Measurements from ENCODE around the gene UBE2O. TPM values are rescaled to one million over a fixed set of nuclear protein-coding genes. Genes with fewer than 3 reads are reported as not detected.
A peak's percentile ranks its signal among the peaks of the same experiment; 100 is the strongest.

Gene UBE2O
- total RNA-seq, 2 donors from 2014 or later: 45.4 to 46.5 TPM

DNA sequence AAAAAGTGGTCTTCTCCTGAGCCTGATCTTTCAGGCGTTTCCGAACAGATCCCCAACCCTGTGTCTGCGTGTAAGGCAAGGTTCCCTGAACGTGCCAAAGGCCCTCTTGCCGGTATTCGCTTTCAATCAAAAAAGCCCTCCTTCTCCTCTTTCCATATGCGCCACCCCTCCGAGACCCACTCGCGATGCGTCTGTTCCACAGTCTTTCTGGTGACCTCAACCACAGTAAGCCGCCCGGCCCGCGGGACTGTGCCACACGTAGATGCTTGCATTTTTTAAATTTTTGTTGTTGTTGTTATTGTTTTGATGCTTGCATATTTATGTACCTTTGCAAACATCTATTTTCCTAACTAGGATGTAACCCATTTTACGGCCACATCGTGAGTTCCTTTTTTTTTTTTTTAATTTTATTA is 98.6 kb downstream of the UBE2O start:
- Mint-ChIP-seq H3K36me3 (ENCODE audit: low read depth) (peaks cover 7% of the 10 kb centered on the region), H3K27me3 (ENCODE audit: insufficient read depth) (peaks cover 2% of the 10 kb centered on the region), H3K4me1 (peaks cover 19% of the 10 kb centered on the region), H3K4me3 (peak overlapping the region; percentile 90), H3K27ac (peak overlapping the region; percentile 100), H3K9me3 (no peaks in the 10 kb centered on the region)
- H3K27ac ChIP-seq (ENCODE audit: low read depth, low read length): peak overlapping the region; percentile 85
- peaks cover 3% of the 10 kb centered on the region for H3K36me3 ChIP-seq (ENCODE audit: control insufficient read depth, insufficient read depth, low read length)
- no peaks in the 10 kb centered on the region for H3K4me1 ChIP-seq (ENCODE audit: control insufficient read depth, insufficient read depth, low read length)
- TF ChIP-seq, protein P1, sequence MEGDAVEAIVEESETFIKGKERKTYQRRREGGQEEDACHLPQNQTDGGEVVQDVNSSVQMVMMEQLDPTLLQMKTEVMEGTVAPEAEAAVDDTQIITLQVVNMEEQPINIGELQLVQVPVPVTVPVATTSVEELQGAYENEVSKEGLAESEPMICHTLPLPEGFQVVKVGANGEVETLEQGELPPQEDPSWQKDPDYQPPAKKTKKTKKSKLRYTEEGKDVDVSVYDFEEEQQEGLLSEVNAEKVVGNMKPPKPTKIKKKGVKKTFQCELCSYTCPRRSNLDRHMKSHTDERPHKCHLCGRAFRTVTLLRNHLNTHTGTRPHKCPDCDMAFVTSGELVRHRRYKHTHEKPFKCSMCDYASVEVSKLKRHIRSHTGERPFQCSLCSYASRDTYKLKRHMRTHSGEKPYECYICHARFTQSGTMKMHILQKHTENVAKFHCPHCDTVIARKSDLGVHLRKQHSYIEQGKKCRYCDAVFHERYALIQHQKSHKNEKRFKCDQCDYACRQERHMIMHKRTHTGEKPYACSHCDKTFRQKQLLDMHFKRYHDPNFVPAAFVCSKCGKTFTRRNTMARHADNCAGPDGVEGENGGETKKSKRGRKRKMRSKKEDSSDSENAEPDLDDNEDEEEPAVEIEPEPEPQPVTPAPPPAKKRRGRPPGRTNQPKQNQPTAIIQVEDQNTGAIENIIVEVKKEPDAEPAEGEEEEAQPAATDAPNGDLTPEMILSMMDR (conservative IDR thresholded peaks at IDR 0.05): no peak
- WGBS, 2 experiments (ENCODE audit: insufficient coverage in 1 of 2, insufficient read length in 1 of 2): 0 to 13% methylated on average over 6 to 16 of the region's 18 CpGs
- peak overlapping the region; percentile 90 for H3K9ac ChIP-seq (ENCODE audit: extremely low read depth, low read length, poor library complexity, severe bottlenecking)
- H3K4me3 ChIP-seq (ENCODE audit: low read length): peak overlapping the region; percentile 87
- H3K9me3 ChIP-seq (ENCODE audit: control insufficient read depth, low read length): no peaks in the 10 kb centered on the region
- no peaks in the 10 kb centered on the region for H3K27me3 ChIP-seq (ENCODE audit: control insufficient read depth, insufficient read depth, low read length, poor library complexity, severe bottlenecking)
- no peak for DNase-seq

DNA sequence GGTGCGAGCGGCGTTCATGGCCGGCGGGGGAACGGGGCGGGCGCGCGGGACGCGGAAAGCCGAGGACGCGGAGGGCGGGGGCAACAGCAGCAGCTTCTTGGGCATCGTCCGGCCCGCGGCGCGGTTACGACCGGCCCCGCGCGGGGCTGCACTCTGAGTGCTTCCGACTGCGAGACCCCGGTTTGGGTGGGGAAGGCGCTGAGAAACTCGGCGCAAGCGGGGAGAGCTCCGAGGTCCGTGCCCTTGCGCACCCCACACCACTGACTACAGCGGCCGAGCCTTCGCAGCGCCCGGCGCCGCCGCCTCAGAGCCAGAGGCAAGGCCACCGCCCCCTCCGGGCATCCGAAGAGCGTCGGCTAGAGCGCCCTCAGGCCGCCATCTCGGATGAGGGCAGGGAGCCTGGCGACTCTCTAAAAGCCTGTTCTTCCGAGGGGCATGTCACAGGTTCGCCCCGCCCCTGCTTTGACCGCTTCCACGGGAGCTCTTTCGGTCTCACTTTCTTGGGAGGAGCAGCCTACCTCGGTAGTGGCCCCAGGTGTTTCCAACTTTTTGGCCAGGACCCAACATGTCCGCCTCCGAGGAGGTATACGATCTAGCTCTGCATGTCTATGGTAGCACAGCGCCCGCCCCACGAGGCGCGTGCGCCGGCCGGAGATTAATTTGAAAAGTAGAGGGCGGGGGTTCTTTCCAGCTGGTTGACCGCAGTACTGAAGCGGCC is 99.2 kb downstream of the UBE2O start, which contains the start of gene PRPSAP1:
Gene PRPSAP1 (minus strand): TSS at position 318 of the 718 bp plus-strand sequence. CDS start 213 bp downstream, at position 105.
- H3K27me3 ChIP-seq (ENCODE audit: control insufficient read depth, insufficient read depth, low read length, poor library complexity, severe bottlenecking): no peaks in the 10 kb centered on the region
- H3K4me3 ChIP-seq (ENCODE audit: low read length): peak within 1 kb of the TSS; percentile 87
- H3K36me3 Mint-ChIP-seq (ENCODE audit: low read depth): peaks cover 8% of the 10 kb centered on the region
- H3K27me3 Mint-ChIP-seq (ENCODE audit: insufficient read depth): peaks cover 2% of the 10 kb centered on the region
- peak within 1 kb of the TSS; percentile 100 for H3K27ac Mint-ChIP-seq
- no peaks in the 10 kb centered on the region for H3K9me3 Mint-ChIP-seq
- peak within 1 kb of the TSS; percentile 85 for H3K27ac ChIP-seq (ENCODE audit: low read depth, low read length)
- peak; percentile 98 for DNase-seq
- H3K4me1 ChIP-seq (ENCODE audit: control insufficient read depth, insufficient read depth, low read length): no peaks in the 10 kb centered on the region
- H3K9ac ChIP-seq (ENCODE audit: extremely low read depth, low read length, poor library complexity, severe bottlenecking): peak within 1 kb of the TSS; percentile 90
- H3K4me3 Mint-ChIP-seq: peak within 1 kb of the TSS; percentile 90
- H3K36me3 ChIP-seq (ENCODE audit: control insufficient read depth, insufficient read depth, low read length): peaks cover 3% of the 10 kb centered on the region
- H3K9me3 ChIP-seq (ENCODE audit: control insufficient read depth, low read length): no peaks in the 10 kb centered on the region
- H3K4me1 Mint-ChIP-seq: peaks cover 19% of the 10 kb centered on the region
- WGBS, 2 experiments (ENCODE audit: insufficient coverage in 1 of 2, insufficient read length in 1 of 2): 0% methylated on average over 29 to 75 of the region's 75 CpGs
- TF ChIP-seq, protein P1 (conservative IDR thresholded peaks at IDR 0.05): peak; percentile 62

DNA sequence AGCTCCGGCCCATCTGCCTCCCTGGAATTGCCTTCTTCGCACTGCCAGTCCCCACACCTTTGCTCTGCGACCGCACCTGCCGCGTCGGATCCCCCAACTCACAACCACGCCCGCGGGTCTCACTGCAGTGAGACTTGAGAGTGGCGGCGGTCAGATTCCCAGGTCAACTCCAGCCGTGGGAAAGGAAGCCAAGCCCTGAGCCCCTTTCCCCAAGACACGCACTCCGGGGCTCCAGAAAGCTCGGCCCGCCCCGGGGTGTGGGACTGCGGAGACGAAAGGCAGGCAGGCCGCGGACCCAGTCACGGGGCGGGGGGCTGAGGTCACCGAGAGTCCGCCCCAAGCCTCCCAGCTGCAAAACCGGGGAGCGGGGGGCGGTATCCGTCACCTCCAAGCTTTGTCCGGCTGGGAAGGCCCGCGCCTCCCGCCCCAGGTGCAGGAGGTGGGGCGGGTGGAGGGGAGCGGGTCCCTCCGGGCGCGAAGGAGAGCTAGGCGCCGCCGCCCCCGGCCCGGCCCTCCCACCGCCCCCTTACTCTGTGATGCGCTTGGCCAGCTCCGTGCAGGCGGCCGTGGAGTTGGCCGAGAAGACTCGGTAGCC is 99.9 kb downstream of the UBE2O start:
- Mint-ChIP-seq H3K36me3 (ENCODE audit: low read depth) (peaks cover 12% of the 10 kb centered on the region), H3K27ac (peak overlapping the region; percentile 89), H3K9me3 (no peaks in the 10 kb centered on the region), H3K4me1 (peaks cover 19% of the 10 kb centered on the region), H3K4me3 (peak overlapping the region; percentile 90), H3K27me3 (ENCODE audit: insufficient read depth) (peaks cover 2% of the 10 kb centered on the region)
- no peaks in the 10 kb centered on the region for H3K9me3 ChIP-seq (ENCODE audit: control insufficient read depth, low read length)
- H3K27ac ChIP-seq (ENCODE audit: low read depth, low read length): peak overlapping the region; percentile 85
- peak overlapping the region; percentile 87 for H3K4me3 ChIP-seq (ENCODE audit: low read length)
- peaks cover 6% of the 10 kb centered on the region for H3K36me3 ChIP-seq (ENCODE audit: control insufficient read depth, insufficient read depth, low read length)
- H3K9ac ChIP-seq (ENCODE audit: extremely low read depth, low read length, poor library complexity, severe bottlenecking): peak overlapping the region; percentile 90
- no peaks in the 10 kb centered on the region for H3K4me1 ChIP-seq (ENCODE audit: control insufficient read depth, insufficient read depth, low read length)
- no peaks in the 10 kb centered on the region for H3K27me3 ChIP-seq (ENCODE audit: control insufficient read depth, insufficient read depth, low read length, poor library complexity, severe bottlenecking)
- TF ChIP-seq, protein P1 (conservative IDR thresholded peaks at IDR 0.05): no peak
- DNase-seq: peak; percentile 79
- WGBS, 2 experiments (ENCODE audit: insufficient coverage in 1 of 2, insufficient read length in 1 of 2): 0 to 1% methylated on average over 1 to 51 of the region's 51 CpGs

All from endodermal cell (in vitro differentiated cells).